Measurements from ENCODE around the gene MYDGF.

- TF ChIP-seq USF2 (IDR thresholded peaks at IDR 0.05; ENCODE audit: low read depth, low read length) (no peak), USF2 (CRISPR knock-in tag; IDR thresholded peaks at IDR 0.05; ENCODE audit: borderline replicate concordance) (no peak), JUNB (CRISPR knock-in tag; IDR thresholded peaks at IDR 0.05; ENCODE audit: borderline replicate concordance) (no peak), RAD21 (CRISPR knock-in tag; IDR thresholded peaks at IDR 0.05) (no peak)
These were observed 45.3 kb downstream of the MYDGF start for GRCh38 chr19:4624733-4625362.

Data from HepG2 (cell line).